ENCODE results near the gene RAD51D. TPM values are rescaled to one million over a fixed set of nuclear protein-coding genes. Genes with fewer than 3 reads are reported as not detected.
A peak's percentile ranks its signal among the peaks of the same experiment; 100 is the strongest.
"Not testable (repeated sequence)": the region's sequence is repeated elsewhere in the genome, so short reads cannot be mapped to it uniquely, and the experiment has no call there.

RAD51D gene
- total RNA-seq, 4 donors from 2014 or later = 2.8 to 5.9 (median 3.8) TPM

DNA sequence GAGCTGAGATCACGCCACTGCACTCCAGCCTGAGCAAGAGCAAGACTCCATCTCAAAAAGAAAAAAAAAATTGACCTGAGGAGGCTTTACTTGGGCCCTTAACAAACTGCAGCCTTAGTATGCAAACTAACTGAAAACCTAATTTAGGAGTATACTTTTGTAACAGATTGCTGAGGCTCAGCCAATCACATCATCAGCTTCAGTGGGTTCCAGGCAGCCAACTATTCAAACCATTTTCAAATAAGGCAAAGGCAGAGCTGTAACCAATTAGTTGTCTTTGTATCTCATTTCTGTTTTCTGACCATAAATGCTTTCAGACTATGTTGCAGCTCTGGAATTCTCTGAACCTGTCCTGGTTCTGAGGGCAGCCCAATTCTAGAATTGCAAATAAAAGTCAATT lies 23.9 kb downstream of the RAD51D start:
- intact Hi-C loops (cut with DNase I; ENCODE audit: low total_unique reads) = loop anchor here (10.0 kb wide), 1 partner anchor 101 kb away; no protein-coding TSS in a partner anchor
- no peak overlapping the region for H3K4me3 ChIP-seq (ENCODE audit: low read depth, poor library complexity, severe bottlenecking)
- DNase-seq (ENCODE audit: low spot score in 2 of 2) = no peak
- TF ChIP-seq POLR2A (IDR thresholded peaks at IDR 0.05) = no peak
- TF ChIP-seq, protein P1, sequence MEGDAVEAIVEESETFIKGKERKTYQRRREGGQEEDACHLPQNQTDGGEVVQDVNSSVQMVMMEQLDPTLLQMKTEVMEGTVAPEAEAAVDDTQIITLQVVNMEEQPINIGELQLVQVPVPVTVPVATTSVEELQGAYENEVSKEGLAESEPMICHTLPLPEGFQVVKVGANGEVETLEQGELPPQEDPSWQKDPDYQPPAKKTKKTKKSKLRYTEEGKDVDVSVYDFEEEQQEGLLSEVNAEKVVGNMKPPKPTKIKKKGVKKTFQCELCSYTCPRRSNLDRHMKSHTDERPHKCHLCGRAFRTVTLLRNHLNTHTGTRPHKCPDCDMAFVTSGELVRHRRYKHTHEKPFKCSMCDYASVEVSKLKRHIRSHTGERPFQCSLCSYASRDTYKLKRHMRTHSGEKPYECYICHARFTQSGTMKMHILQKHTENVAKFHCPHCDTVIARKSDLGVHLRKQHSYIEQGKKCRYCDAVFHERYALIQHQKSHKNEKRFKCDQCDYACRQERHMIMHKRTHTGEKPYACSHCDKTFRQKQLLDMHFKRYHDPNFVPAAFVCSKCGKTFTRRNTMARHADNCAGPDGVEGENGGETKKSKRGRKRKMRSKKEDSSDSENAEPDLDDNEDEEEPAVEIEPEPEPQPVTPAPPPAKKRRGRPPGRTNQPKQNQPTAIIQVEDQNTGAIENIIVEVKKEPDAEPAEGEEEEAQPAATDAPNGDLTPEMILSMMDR (IDR thresholded peaks at IDR 0.05) = no peak
- WGBS, 2 donors = 100% methylated on average over 1 of the region's 1 CpG

DNA sequence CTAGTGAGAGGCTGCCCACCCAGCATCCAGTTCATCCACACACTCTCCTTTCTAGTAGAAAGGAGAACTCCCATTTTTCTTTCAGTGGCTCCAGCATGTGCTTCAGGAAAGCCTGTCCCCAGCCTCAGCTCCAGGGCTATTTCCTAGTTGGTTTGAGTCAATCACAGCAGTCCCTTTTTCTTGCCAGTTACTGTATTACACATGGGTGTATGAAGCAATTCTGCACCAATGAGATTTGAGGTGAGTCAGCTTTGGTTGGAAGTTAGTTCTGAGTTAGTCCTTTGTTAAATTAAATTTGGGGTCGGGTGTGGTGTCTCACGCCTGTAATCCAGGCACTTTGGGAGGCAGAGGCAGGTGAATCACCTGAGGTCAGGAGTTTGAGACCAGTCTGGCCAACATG lies 24.8 kb downstream of the RAD51D start:
- H3K4me3 ChIP-seq (ENCODE audit: low read depth, poor library complexity, severe bottlenecking) = no peak overlapping the region
- intact Hi-C loops (cut with DNase I; ENCODE audit: low total_unique reads) = loop anchor here (10.0 kb wide), 1 partner anchor 100 kb away; no protein-coding TSS in a partner anchor
- DNase-seq (ENCODE audit: low spot score in 2 of 2) = no peak
- TF ChIP-seq POLR2A (IDR thresholded peaks at IDR 0.05) = no peak
- TF ChIP-seq, protein P1 (IDR thresholded peaks at IDR 0.05) = no peak
- 25 to 40% methylated on average over 2 of the region's 2 CpGs for WGBS, 2 donors

DNA sequence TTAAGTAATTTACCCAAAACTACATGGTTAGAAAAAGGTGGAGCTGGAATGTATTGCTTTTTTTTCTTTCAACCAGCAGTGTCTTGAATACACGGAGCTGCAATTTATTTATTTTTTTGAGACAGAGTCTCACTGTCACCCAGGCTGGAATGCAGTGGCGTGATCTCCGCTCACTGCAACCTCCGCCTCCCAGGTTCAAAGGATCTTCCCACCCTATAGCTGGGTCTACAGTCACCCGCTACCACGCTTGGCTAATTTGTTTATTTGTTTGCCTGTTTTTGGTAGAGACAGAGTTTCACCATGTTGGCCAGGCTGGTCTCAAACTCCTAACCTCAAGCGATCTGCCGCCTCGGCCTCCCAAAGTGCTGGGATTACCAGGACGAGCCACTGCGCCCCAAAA lies 29.0 kb downstream of the RAD51D start:
- 91 to 94% methylated on average over 11 of the region's 11 CpGs for WGBS, 2 donors
- DNase-seq (ENCODE audit: low spot score in 2 of 2); H3K4me3 ChIP-seq (ENCODE audit: low read depth, poor library complexity, severe bottlenecking): not testable (repeated sequence)
- intact Hi-C loops (cut with DNase I; ENCODE audit: low total_unique reads) = loop anchor here (10.0 kb wide), 1 partner anchor 96 kb away; no protein-coding TSS in a partner anchor

DNA sequence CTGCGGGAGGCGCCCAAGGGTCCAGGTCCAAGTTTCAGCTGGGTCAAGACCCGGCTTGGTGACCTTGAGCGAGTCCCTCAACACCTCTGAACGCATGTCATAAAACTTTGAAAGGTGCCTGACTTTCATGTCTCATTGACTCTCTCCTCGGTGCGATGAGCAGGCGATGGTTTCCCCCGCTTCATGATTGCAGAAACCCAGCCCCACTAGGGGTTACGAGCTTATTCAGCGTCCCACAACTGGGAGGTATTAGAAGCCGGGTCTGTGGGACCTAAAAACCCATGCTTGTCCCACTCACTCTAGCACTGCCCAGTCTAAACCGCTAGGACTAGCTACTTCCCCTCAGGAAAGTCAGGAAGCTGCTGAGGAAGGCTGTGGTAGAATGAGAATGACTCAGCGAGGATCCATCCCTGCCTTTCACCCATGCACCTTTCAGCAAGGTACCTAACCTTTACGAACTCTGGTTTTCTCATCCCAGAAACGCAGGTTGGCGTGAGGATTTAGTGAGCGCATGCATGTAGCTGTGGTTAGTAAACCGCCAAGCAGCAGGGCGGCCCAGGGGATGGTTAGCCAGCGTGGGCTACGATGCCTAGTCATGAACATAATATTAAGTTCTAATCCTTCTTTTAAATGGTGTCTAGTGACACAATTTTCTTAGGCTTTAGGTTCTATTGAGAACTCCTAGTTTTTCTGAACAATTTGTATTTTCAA lies 29.9 kb downstream of the RAD51D start:
- H3K4me3 ChIP-seq (ENCODE audit: low read depth, poor library complexity, severe bottlenecking) = no peak overlapping the region
- TF ChIP-seq, protein P1 (IDR thresholded peaks at IDR 0.05) = no peak
- intact Hi-C loops (cut with DNase I; ENCODE audit: low total_unique reads) = loop anchor here (10.0 kb wide), 1 partner anchor 95 kb away; no protein-coding TSS in a partner anchor
- DNase-seq (ENCODE audit: low spot score in 2 of 2) = peak; percentile 26 to 88
- WGBS, 2 donors = 37 to 42% methylated on average over 22 of the region's 22 CpGs

DNA sequence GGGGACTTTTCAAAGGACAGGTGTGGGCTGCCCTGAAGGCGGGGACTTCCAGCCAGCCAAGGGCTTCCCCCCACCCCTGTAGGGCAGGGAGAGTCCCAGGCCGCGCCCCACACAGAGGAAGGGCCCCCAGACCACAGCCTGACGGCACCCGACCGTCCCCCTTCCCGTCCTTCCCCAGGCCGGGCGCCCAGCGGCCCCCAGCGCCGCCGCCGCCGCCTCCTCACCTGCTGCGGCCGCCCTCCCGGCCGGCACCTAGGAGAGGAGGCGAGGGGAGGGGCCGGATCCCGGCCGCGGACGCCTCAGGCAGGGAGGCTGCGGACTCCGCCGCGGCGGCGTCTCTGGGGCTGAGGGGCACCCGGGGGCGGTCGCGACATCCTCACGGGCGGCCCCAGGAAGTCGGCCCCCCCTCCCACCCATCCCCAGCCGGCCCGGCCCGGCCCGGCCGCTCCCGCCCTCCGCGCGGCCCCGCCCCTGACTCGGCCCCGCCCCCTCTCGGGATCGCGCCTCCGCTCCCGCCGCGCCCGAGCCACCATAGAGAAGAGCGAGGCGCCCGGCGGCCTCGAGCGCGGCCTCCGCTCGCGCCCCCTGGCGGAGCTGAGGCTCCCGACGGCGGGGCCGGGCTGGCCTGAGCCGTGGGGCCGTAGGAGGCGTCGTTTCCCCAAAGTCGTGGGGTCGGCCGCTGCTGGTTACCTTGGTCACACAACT lies 30.6 kb downstream of the RAD51D start:
- intact Hi-C loops (cut with DNase I; ENCODE audit: low total_unique reads) = no loop called here
- peak; percentile 75 to 97 for DNase-seq (ENCODE audit: low spot score in 2 of 2)
- WGBS, 2 donors = 0% methylated on average over 5 to 8 of the region's 80 CpGs
- H3K4me3 ChIP-seq (ENCODE audit: low read depth, poor library complexity, severe bottlenecking) = peak overlapping the region; percentile 85
- TF ChIP-seq, protein P1 (IDR thresholded peaks at IDR 0.05) = peak in 1 of 3 donors; percentile 62
- no peak for TF ChIP-seq POLR2A (IDR thresholded peaks at IDR 0.05)

DNA sequence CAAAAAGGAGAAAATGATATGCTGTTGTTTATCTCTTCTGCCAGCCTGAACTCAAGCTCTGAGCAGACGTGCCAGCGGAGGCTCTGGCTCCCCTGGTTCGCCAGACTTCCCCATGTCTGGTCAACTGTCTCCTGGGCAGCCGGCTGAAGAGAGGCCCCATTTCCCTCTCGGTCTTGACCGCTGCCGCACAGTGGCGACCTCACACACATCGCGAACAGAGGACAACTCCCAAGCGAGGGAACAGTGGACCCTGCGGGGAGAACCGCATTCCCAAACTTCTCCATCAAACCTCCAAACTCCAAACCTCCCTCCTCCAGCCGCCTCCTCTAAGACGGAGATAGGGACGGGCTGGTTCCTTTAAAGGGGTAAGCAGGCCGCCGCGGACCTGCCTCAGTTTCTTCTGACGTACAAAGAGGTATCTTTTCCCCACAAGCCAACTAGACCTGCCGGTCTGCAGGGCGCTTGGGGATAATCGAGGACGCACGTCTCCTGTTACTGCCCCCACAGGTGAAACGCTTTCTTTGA lies 31.2 kb downstream of the RAD51D start:
- WGBS, 2 donors = 0% methylated on average over 26 of the region's 26 CpGs
- TF ChIP-seq POLR2A (IDR thresholded peaks at IDR 0.05) = no peak
- peak; percentile 48 to 91 for DNase-seq (ENCODE audit: low spot score in 2 of 2)
- intact Hi-C loops (cut with DNase I; ENCODE audit: low total_unique reads) = no loop called here
- peak overlapping the region; percentile 85 for H3K4me3 ChIP-seq (ENCODE audit: low read depth, poor library complexity, severe bottlenecking)
